ENCODE results near the gene CD5L.
A peak's percentile ranks its signal among the peaks of the same experiment; 100 is the strongest.

CD5L gene

GRCh38 chr1:157841708-157842107, at the start of gene CD5L:
TSS of gene CD5L (minus strand) at chr1:157841808. CDS start at chr1:157841701, 107 bp downstream.
- ChIA-PET POLR2A (no interaction called here), CTCF (no interaction called here)
- TF ChIP-seq, protein P1, sequence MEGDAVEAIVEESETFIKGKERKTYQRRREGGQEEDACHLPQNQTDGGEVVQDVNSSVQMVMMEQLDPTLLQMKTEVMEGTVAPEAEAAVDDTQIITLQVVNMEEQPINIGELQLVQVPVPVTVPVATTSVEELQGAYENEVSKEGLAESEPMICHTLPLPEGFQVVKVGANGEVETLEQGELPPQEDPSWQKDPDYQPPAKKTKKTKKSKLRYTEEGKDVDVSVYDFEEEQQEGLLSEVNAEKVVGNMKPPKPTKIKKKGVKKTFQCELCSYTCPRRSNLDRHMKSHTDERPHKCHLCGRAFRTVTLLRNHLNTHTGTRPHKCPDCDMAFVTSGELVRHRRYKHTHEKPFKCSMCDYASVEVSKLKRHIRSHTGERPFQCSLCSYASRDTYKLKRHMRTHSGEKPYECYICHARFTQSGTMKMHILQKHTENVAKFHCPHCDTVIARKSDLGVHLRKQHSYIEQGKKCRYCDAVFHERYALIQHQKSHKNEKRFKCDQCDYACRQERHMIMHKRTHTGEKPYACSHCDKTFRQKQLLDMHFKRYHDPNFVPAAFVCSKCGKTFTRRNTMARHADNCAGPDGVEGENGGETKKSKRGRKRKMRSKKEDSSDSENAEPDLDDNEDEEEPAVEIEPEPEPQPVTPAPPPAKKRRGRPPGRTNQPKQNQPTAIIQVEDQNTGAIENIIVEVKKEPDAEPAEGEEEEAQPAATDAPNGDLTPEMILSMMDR (IDR thresholded peaks at IDR 0.05; ENCODE audit: insufficient read depth, low read length, missing control alignments): no peak
- no peak within 1 kb of the TSS for H3K4me3 ChIP-seq (ENCODE audit: low read depth, low read length)
- DNase-seq (ENCODE audit: low read depth, low spot score): no peak

DNA sequence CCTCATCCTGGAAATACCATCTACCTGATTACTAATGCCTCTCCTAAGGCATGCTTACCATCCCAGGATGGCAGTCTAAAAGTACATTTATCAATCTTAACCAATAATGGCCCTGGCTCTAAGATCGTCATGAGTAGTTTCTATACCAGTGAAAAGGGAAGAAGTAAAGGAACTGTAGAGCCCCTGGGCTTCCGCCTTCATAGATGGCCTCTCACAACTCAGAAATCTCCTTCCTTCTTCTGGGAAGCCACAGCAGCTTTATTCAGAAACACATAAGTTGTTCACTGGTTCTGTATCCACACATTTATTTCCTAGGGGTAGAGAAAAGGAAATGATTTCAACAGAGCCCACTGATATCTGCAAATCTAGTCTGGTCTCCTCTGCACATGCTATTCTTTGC, 41.0 kb upstream of the CD5L start:
- CTCF ChIA-PET: interaction anchor here (0.8 to 1.8 kb wide), 2 partner anchors 19 to 240 kb away, joined by 3 to 4 read pairs; no protein-coding TSS in a partner anchor
- TF ChIP-seq, protein P1 (IDR thresholded peaks at IDR 0.05; ENCODE audit: insufficient read depth, low read length, missing control alignments): no peak
- no peak overlapping the region for H3K4me3 ChIP-seq (ENCODE audit: low read depth, low read length)
- POLR2A ChIA-PET: no interaction called here
- no peak for DNase-seq (ENCODE audit: low read depth, low spot score)

- CTCF ChIA-PET: interaction anchor here (0.9 to 1.8 kb wide), 4 partner anchors 68 to 243 kb away, joined by 3 to 7 read pairs (median 4); no protein-coding TSS in a partner anchor
- no peak overlapping the region for H3K4me3 ChIP-seq (ENCODE audit: low read depth, low read length)
- POLR2A ChIA-PET: no interaction called here
- TF ChIP-seq, protein P1 (IDR thresholded peaks at IDR 0.05; ENCODE audit: insufficient read depth, low read length, missing control alignments): no peak
- no peak for DNase-seq (ENCODE audit: low read depth, low spot score)
These were observed 39.0 kb upstream of the CD5L start for GRCh38 chr1:157880621-157881020.

GRCh38 chr1:157878059-157878458, 36.5 kb upstream of the CD5L start:
- TF ChIP-seq, protein P1 (IDR thresholded peaks at IDR 0.05; ENCODE audit: insufficient read depth, low read length, missing control alignments): peak; percentile 35
- DNase-seq (ENCODE audit: low read depth, low spot score): no peak
- POLR2A ChIA-PET: no interaction called here
- CTCF ChIA-PET: interaction anchor here (0.7 to 1.7 kb wide), 14 partner anchors 20 to 252 kb away, joined by 3 to 22 read pairs (median 4); no protein-coding TSS in a partner anchor
- no peak overlapping the region for H3K4me3 ChIP-seq (ENCODE audit: low read depth, low read length)

DNA sequence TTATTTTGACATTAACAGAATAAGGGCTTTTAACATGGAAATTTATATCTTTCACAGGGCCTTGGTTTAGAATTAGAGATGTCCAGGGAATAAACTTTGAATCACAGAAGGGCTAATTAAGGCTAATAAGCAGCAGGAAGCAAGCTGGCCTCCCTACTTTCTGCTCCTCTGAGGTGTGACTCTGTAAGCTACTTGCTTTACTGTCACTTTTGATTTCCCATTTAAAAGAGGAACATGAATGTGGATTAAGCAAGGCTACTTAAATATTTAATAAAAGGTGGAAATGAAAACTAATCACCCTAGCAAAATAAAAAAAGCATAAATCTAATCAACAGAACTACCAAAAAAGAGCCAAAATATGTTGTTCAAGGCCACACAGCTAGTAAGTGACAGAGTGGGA, 28.9 kb upstream of the CD5L start:
- no peak overlapping the region for H3K4me3 ChIP-seq (ENCODE audit: low read depth, low read length)
- ChIA-PET CTCF (no interaction called here), POLR2A (no interaction called here)
- TF ChIP-seq, protein P1 (IDR thresholded peaks at IDR 0.05; ENCODE audit: insufficient read depth, low read length, missing control alignments): no peak
- no peak for DNase-seq (ENCODE audit: low read depth, low spot score)

DNA sequence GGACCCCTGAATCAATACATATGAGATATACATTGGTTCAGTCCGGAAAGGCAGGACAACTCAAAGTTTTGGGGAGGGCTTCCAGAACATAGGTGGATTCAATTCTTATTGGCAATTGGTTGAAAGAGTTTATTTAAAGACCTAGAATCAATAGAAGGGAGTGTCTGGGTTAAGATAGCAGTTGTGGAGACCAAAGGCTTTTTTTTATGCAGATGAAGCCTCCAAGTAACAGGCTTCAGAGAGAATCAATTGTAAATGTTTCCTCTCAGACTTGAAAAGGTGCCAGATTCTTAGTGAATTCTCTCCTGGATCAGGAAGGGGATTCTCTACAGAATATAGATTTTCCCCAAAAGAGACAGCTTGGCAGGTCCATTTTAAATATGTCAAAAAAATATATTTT, 27.0 kb upstream of the CD5L start:
- ChIA-PET CTCF (no interaction called here), POLR2A (no interaction called here)
- no peak overlapping the region for H3K4me3 ChIP-seq (ENCODE audit: low read depth, low read length)
- no peak for DNase-seq (ENCODE audit: low read depth, low spot score)
- TF ChIP-seq, protein P1 (IDR thresholded peaks at IDR 0.05; ENCODE audit: insufficient read depth, low read length, missing control alignments): no peak
